Measurements from ENCODE around the gene SCUBE1. TPM values are rescaled to one million over a fixed set of nuclear protein-coding genes. Genes with fewer than 3 reads are reported as not detected.

Gene SCUBE1
- total and polyA plus RNA-seq, 8 donors = 0.31 to 8.0 (median 1.8) TPM

DNA sequence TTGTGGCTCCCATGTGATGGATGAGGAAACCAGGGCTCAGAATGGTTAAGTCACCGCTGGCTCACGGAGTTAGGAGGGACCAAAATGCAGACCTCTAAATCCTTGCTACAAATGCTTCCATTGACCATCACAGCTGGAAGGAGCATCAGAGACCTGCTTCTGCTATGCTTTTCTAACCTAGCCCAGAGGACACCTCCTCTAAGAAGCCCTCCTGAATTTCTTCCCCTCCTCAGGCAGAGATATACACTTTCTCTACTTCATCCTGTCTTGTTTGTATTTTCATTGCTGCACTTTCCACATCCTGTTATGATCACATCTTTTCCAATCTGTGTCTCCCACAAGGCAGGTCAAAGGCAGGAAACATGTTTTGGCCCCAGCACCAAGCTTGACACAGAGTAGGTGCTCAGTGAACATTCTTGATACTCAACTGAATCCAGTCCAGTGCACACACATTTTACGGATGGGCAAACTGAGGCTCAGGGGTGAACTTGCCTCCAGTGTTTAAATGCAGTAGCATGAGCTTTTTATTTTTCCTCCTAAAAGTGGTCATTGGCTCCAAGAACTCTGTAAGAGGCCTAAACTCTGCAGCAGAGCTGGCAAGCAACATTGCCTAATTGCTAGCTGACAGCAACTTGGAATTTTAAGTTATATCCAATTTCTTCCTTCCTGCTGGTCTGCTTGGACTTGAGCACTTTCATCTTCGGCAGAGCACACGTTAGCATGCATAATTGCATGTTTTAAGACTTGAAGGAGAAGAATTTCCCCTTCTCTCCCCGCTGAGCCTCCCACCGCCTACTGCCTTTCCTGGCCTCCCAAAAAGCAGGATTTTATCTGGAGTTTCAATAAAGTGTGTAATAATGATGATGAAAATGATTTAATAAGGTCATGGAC is 12.7 kb downstream of the SCUBE1 start:
- H3K27ac ChIP-seq = no peak overlapping the region
- peaks cover 0 to 7% (median 0%) of the 10 kb centered on the region in 3 donors for H3K27me3 ChIP-seq
- no peak for DNase-seq
- H3K4me1 ChIP-seq = peaks cover 0 to 7% (median 3%) of the 10 kb centered on the region in 4 donors
- H3K36me3 ChIP-seq = no peaks in the 10 kb centered on the region
- TF ChIP-seq POLR2A (IDR thresholded peaks at IDR 0.05) (no peak), POLR2AphosphoS5 (IDR thresholded peaks at IDR 0.05) (no peak), EP300 (IDR thresholded peaks at IDR 0.05) (no peak)
- TF ChIP-seq, protein P1, sequence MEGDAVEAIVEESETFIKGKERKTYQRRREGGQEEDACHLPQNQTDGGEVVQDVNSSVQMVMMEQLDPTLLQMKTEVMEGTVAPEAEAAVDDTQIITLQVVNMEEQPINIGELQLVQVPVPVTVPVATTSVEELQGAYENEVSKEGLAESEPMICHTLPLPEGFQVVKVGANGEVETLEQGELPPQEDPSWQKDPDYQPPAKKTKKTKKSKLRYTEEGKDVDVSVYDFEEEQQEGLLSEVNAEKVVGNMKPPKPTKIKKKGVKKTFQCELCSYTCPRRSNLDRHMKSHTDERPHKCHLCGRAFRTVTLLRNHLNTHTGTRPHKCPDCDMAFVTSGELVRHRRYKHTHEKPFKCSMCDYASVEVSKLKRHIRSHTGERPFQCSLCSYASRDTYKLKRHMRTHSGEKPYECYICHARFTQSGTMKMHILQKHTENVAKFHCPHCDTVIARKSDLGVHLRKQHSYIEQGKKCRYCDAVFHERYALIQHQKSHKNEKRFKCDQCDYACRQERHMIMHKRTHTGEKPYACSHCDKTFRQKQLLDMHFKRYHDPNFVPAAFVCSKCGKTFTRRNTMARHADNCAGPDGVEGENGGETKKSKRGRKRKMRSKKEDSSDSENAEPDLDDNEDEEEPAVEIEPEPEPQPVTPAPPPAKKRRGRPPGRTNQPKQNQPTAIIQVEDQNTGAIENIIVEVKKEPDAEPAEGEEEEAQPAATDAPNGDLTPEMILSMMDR (IDR thresholded peaks at IDR 0.05) = no peak
- intact Hi-C loops (cut with DNase I; ENCODE audit: low total_unique reads) = no loop called here
- no peaks in the 10 kb centered on the region for H3K9me3 ChIP-seq
- 64 to 89% (median 81%) methylated on average over 7 of the region's 7 CpGs for WGBS, 5 donors
- H3K4me3 ChIP-seq = no peak overlapping the region

DNA sequence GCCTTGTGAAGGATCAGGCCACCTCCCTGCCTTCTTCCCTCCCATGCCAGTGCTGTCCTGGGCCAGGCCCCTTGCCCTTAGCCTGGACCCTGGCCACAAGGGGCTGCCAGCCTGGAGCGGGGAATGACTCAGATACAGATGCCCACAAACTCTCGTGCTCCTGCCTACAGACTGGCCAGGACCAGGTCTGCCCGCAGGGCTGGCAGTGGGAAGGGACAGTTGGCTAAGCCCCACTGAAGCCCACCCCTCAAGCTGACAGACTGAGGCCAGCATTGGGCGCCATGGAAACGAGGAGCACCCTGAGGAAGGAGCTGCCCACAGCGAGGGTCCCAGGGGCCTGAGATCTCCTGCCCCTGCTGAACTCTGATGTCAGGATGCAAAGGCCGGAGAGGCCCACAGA is 14.1 kb downstream of the SCUBE1 start:
- WGBS, 5 donors = 50 to 91% (median 84%) methylated on average over 2 to 7 of the region's 7 CpGs
- H3K27ac ChIP-seq = no peak overlapping the region
- intact Hi-C loops (cut with DNase I; ENCODE audit: low total_unique reads) = no loop called here
- no peak for DNase-seq
- no peak overlapping the region for H3K4me3 ChIP-seq
- peaks cover 0 to 7% (median 3%) of the 10 kb centered on the region in 3 donors for H3K27me3 ChIP-seq
- no peaks in the 10 kb centered on the region for H3K36me3 ChIP-seq
- TF ChIP-seq EP300 (IDR thresholded peaks at IDR 0.05) (no peak), POLR2A (IDR thresholded peaks at IDR 0.05) (no peak), POLR2AphosphoS5 (IDR thresholded peaks at IDR 0.05) (no peak)
- TF ChIP-seq, protein P1 (IDR thresholded peaks at IDR 0.05) = no peak
- H3K4me1 ChIP-seq = peaks cover 0 to 7% (median 3%) of the 10 kb centered on the region in 4 donors
- no peaks in the 10 kb centered on the region for H3K9me3 ChIP-seq

- 29 to 71% (median 48%) methylated on average over 1 to 2 of the region's 2 CpGs for WGBS, 5 donors
- Histone ChIP-seq H3K9me3 (no peaks in the 10 kb centered on the region), H3K36me3 (no peaks in the 10 kb centered on the region), H3K4me1 (peaks cover 0 to 7% (median 3%) of the 10 kb centered on the region in 4 donors), H3K4me3 (no peak overlapping the region), H3K27ac (no peak overlapping the region), H3K27me3 (peaks cover 0 to 7% (median 3%) of the 10 kb centered on the region in 3 donors)
- intact Hi-C loops (cut with DNase I; ENCODE audit: low total_unique reads) = no loop called here
- TF ChIP-seq POLR2AphosphoS5 (IDR thresholded peaks at IDR 0.05) = no peak
- TF ChIP-seq POLR2A (IDR thresholded peaks at IDR 0.05) = no peak
- TF ChIP-seq, protein P1 (IDR thresholded peaks at IDR 0.05) = no peak
- no peak for TF ChIP-seq EP300 (IDR thresholded peaks at IDR 0.05)
- no peak for DNase-seq
Observed at GRCh38 chr22:43327157-43327438, 16.1 kb downstream of the SCUBE1 start.

DNA sequence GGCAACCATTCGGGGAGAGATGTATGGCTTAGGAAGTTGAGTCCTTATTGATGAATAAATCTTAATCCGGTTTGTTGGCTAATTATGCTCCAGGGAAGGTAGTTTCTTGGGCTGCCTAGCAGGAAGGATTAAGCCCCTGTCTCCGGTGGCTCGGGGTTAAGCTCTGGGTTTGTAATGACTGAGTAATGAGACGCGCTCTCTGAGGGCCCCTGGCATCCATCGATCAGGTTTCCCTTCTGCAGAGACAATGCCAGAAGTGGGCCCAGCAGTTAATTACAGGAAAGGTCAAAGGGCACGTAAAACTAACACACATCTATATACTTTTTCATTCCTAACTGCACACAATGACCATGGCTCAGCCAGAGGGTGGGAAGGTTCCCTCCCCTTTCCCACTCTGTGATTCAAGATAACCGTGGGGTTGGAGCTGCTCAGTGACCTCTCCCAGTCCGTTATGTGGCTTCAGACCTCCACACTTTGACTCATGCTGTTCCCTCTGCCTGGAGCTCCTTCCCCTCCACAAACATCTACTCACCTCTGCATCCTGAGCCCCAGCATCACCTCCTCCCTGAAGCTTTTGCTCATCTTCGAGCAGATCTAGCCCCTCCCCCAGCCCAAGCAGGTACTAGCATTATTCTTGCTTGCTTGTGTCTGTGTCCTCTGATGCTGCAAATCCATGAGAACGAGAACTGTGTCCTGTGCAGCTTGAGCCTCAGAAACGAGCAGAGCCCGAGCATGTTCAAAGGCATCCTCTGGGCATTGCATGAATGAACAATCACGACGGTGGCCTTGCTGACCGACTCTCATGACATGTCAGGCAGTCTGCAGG is 16.6 kb downstream of the SCUBE1 start:
- 48 to 58% (median 51%) methylated on average over 16 to 17 of the region's 17 CpGs for WGBS, 5 donors
- TF ChIP-seq POLR2A (IDR thresholded peaks at IDR 0.05) = no peak
- no peak for DNase-seq

More for the DNA sequence above, 16.6 kb downstream of the SCUBE1 start:
- Histone ChIP-seq H3K4me3 (no peak overlapping the region), H3K9me3 (no peaks in the 10 kb centered on the region), H3K4me1 (peaks cover 0 to 7% (median 3%) of the 10 kb centered on the region in 4 donors), H3K27me3 (peaks cover 0 to 7% (median 3%) of the 10 kb centered on the region in 3 donors), H3K27ac (no peak overlapping the region), H3K36me3 (no peaks in the 10 kb centered on the region)
- intact Hi-C loops (cut with DNase I; ENCODE audit: low total_unique reads) = no loop called here
